ENCODE measurements around the gene DACT1.
"Not testable (repeated sequence)": the region's sequence is repeated elsewhere in the genome, so short reads cannot be mapped to it uniquely, and the experiment has no call there.

The DACT1 gene, protein sequence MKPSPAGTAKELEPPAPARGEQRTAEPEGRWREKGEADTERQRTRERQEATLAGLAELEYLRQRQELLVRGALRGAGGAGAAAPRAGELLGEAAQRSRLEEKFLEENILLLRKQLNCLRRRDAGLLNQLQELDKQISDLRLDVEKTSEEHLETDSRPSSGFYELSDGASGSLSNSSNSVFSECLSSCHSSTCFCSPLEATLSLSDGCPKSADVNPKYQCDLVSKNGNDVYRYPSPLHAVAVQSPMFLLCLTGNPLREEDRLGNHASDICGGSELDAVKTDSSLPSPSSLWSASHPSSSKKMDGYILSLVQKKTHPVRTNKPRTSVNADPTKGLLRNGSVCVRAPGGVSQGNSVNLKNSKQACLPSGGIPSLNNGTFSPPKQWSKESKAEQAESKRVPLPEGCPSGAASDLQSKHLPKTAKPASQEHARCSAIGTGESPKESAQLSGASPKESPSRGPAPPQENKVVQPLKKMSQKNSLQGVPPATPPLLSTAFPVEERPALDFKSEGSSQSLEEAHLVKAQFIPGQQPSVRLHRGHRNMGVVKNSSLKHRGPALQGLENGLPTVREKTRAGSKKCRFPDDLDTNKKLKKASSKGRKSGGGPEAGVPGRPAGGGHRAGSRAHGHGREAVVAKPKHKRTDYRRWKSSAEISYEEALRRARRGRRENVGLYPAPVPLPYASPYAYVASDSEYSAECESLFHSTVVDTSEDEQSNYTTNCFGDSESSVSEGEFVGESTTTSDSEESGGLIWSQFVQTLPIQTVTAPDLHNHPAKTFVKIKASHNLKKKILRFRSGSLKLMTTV

DNA sequence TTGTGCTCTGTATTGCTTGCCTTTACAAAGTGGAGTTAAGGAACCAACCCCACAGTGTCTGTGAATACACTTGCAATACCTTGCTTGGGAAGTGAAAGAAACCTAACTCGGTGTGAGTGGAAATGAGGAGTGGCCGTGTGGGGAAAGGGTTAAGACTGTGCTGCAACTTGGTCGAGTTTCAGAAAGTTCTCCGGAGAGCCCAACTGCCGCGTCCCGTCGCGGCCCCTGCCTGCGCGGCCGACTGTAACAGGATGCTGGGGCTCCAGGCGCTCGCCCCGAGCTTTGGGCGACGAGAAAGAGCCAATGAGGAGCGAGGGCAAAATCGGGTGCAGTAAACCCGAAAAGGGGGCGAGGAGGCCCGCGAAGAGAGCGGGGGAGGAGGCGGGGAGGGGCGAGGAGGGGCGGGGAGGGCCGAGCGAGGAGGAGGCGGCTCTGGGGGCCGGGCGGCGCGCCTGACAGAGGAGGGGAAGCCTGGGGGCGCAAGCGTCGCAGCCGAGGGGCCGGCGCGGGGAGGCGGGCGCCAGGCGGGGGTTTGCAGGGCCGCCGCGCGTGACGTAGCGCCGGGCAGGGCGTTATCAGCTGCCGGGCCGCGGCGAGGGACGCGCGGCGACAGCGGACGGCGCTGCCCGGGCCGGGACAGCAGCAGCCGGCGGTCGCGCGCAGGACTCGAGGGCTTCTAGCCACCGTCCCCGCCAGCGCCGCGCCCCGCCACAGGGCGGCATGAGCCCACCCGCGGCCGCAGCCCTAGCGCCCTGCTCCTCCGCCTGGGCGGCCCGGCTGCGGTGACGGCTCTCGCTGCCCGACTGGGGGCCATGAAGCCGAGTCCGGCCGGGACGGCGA is at the start of gene DACT1:
Gene DACT1, plus strand, starts transcription at position 572 of the 840 bp plus-strand sequence. Its CDS starts 241 bp downstream, at position 813.
- no peak for FAIRE-seq
- TF ChIP-seq POLR2A (IDR thresholded peaks at IDR 0.05; ENCODE audit: low read depth, low read length), result peak; percentile 56
- peak; percentile 14 for DNase-seq (ENCODE audit: insufficient read length, low spot score)

DNA sequence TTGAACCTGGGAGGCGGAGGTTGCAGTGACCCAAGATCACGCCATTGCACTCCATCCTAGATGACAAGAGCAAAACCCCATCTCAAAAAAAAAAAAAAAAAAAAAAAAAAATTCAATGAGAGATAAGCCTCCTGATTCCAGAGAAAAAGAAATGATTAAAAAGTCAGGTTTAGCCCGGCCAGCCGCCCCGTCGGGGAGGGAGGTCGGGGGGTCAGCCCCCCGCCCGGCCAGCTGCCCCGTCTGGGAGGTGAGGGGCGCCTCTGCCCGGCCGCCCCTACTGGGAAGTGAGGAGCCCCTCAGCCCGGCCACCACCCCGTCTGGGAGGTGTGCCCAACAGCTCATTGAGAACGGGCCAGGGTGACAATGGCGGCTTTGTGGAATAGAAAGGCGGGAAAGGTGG is 49.4 kb upstream of the DACT1 start:
- DNase-seq (ENCODE audit: insufficient read length, low spot score); FAIRE-seq: not testable (repeated sequence)

DNA sequence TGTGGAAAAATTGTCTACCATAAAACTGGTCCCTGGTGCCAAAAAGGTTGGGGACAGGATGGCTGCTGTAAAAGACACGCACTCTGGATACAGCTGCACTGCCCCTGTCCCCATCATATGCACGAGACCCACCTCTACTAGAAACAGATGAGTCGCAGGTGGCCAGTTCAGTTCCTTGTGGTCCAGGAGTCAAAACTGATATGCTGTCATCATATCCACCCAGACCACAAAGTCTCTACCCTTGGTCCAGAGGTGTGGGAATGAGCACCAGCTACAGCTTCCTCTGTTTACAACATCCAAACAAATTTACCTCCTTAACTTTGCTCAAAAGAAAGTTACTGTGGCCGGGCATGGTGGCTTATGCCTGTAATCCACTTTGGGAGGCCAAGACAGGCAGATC is 43.8 kb upstream of the DACT1 start:
- TF ChIP-seq POLR2A (IDR thresholded peaks at IDR 0.05; ENCODE audit: low read depth, low read length), result no peak
- no peak for DNase-seq (ENCODE audit: insufficient read length, low spot score)
- FAIRE-seq, result no peak

DNA sequence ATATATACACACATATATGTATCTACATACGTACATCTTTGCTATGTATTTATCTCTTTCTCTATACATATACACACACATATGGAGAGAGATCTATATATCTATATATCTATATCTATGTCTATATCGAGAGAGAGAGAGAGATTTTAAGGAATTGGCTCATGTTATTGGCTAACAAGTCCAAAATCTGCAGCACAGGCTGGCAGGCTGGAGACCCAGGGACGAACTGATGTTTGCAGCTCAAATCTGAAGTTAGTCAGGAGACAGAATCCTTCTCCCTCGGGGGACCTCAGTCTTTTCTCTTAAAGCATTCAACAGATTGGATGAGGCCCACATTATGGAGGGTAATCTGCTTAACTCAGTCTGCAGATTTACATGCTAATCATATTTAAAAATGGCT is 40.7 kb upstream of the DACT1 start:
- DNase-seq (ENCODE audit: insufficient read length, low spot score) (no peak), FAIRE-seq (no peak)
- no peak for TF ChIP-seq POLR2A (IDR thresholded peaks at IDR 0.05; ENCODE audit: low read depth, low read length)

DNA sequence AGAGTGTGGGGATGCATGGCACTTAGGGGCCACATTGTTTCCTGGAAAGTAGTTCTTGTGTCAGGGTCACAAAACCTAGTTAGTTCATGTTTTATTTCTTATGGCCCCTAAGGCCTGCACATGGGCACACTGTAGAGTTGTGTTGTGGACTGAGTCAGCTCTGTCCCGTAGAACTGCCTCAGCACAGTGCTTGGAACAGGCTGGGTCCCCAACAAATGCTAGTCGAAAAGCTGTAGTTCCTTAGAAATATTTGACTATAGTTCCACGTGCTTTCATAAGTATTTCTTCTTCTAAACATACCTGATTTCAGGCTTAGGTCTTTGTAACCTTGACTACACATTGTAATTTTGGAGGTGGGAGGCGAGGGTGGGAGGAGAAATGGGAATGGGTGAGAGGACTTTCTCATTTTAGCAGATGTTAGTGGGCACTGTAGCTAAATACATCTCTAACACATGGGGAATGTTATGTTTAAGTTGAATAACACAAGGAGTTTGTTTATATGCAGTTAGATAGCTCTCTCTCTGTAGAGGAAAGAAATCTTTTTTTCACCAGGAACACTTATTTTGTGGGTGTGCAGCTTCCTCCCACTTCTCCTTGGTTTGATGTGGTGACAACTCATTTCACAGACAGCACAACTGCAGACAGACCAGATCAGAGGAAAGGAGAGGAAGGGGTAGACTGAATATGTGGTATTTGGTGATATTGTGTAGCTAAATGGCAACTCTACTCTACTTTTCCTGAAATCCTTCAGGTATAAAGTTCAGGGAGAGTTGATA is 39.5 kb upstream of the DACT1 start:
- no peak for FAIRE-seq

DNA sequence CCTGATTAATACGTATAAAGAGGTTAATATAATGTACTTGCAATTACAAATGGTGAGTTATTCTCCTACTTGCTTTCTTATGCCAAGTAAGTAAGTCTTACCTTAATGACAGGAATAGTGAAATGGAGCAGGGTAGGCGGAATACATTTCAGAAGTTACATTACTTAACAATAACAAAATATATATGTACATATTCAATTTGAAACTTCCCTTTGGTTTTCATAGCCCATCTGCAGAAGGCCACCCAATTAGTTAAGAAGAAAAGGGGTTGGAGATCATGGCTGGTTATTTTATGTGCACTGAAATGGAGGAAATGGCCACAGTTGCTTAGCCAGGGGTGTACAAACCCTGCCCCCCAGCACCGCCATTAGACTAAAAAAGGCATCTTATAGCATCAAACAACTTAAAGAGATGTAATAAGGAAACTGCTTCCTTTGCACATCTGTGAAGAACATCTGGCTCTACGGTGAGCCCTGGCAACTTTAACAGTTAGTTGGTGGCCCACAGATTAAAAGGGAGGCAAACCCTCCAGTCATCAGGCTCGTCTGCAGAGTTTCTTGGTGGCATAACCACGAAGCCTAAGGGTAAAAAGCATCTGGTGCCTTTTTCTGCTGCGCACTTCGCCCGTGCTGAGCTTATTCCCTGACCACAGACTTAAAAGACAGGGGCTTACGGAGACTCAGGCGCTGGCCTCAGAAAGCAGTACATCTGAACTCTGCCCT is 38.8 kb upstream of the DACT1 start:
- TF ChIP-seq POLR2A (IDR thresholded peaks at IDR 0.05; ENCODE audit: low read depth, low read length), result no peak
- FAIRE-seq (no peak), DNase-seq (ENCODE audit: insufficient read length, low spot score) (no peak)

More for the DNA sequence above, 39.5 kb upstream of the DACT1 start:
- TF ChIP-seq POLR2A (IDR thresholded peaks at IDR 0.05; ENCODE audit: low read depth, low read length), result no peak
- no peak for DNase-seq (ENCODE audit: insufficient read length, low spot score)

DNA sequence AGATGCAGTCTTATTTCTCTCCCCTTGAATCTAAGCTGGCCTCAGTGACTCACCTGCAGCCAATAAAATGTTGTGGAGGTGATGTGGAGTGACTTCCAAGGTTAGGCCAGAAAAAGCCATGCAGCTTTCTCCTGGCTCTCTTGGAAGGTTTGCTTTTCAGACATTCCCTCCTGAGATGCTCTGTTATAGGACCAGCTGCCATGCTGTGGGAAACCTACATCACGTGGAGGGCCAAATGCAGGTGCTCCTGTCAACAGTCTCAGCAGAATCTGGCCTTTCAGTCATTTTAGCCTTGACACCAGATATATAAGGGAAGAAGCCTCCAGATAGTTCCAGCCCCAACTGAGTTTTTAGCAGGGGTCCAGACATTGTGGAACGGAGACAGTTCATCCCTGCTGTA is 38.1 kb upstream of the DACT1 start:
- DNase-seq (ENCODE audit: insufficient read length, low spot score) (no peak), FAIRE-seq (no peak)
- TF ChIP-seq POLR2A (IDR thresholded peaks at IDR 0.05; ENCODE audit: low read depth, low read length), result no peak

DNA sequence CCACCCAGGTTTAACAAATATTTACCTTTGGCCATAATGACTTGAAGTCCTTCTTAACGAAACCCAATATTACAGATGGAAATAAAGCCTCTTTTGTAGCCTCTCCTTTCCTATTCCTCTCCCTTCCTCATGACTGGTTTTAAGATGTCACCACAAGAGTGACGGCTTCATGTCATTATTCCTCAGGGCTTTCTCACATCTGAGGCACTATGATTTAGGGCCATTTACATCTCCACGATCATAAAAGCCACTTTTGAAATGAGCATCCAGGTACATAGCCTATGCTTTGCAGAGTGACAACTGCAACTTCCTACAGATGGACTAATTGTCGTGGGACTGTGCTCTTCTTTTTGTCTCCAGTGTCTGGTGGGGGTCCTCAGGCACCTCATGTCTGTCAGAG is 32.3 kb upstream of the DACT1 start:
- FAIRE-seq, result no peak
- TF ChIP-seq POLR2A (IDR thresholded peaks at IDR 0.05; ENCODE audit: low read depth, low read length), result no peak
- no peak for DNase-seq (ENCODE audit: insufficient read length, low spot score)

DNA sequence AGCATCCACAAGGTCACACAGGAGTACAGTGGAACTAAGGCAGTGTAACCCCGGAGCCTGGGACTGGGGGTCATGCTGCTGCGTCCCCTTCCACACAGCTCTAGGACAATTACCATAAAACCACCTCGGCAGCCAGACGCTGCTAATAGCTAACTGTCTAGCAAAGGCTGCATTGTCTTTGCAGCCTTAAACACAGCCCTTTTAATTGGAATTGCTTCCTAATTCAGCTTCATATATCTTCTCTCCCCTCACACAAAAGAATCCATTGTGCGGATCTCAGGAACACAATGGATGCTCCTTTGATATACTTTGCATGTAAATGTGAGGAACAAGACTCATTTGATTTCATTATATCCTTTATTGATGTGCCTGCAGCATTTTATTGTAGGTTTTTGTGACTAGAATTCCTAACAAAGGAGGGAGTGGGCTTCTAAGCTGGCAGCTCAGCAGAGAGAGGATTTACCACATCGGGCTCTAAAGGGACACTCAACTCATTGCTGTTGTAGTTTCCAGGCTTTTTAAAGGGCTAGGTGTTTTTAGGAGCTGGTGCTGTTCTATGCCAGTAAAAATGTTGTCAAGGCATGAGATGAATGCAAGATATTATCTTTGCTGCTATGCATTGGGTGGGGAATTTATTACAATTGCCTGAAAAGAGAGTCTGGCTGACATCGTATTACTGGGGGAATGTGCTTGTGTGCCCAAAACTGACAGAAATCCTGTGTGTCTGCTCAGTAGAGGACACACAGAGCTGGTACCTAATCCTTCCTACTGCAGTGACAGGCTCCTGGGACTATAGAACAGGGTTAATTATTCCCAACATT is 30.4 kb upstream of the DACT1 start:
- FAIRE-seq (no peak), DNase-seq (ENCODE audit: insufficient read length, low spot score) (no peak)
- no peak for TF ChIP-seq POLR2A (IDR thresholded peaks at IDR 0.05; ENCODE audit: low read depth, low read length)

DNA sequence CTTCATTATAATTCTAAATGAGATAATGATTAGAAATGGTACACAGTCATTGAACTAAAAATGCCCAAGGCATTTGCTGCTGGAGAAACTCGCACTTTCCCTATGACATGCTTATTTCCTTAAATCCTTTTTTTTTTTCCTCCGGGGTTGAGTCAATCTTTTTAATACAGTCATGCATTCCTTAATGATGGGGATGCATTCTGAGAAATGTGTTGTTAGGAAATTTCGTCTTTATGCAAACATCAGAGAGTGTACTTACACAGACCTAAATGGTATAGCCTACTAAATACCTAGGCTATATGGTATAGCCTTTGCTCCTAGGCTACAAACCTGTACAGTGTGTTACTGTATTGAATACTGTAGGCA is 29.8 kb upstream of the DACT1 start:
- FAIRE-seq (no peak), DNase-seq (ENCODE audit: insufficient read length, low spot score) (no peak)
- TF ChIP-seq POLR2A (IDR thresholded peaks at IDR 0.05; ENCODE audit: low read depth, low read length), result no peak

DNA sequence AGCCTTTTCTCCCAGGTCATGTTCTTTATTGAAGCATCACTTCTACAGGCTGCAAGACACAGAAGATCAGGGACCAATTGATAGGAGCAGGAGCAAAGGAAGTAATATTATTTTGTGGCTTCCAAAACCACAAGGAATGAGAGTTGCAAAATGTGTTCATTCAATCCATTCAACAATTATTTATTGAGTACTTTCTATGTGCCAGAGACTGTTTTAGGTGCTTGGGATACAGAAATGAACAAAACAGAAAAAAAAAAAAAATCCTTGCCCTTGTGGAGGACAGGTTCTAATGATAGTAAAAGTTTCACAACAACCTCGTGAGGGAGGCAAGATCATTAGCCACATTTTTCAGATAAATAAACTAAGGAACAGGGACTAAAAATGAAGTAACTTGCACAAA is 20.1 kb upstream of the DACT1 start:
- no peak for TF ChIP-seq POLR2A (IDR thresholded peaks at IDR 0.05; ENCODE audit: low read depth, low read length)
- no peak for FAIRE-seq
- DNase-seq (ENCODE audit: insufficient read length, low spot score), result no peak

DNA sequence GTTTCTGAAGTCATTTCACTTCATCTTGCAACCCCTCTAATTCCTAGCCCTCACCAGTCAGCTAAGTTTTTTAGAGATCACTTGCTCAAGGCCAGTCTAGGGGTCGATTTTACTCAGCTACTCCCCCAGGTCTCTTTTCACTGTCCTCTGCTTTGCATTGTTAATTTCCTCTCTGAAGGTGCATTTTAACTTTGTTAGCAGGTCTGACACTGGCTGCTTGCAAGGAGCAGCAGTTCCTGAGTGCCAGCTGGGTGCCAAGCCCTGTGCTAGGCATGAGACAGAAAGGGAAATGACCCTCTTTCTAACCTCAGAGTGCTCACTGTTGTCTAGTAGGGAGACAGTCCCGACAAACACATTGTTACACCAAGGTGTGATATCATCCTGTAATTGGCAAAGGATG is 17.8 kb upstream of the DACT1 start:
- FAIRE-seq (no peak), DNase-seq (ENCODE audit: insufficient read length, low spot score) (no peak)
- no peak for TF ChIP-seq POLR2A (IDR thresholded peaks at IDR 0.05; ENCODE audit: low read depth, low read length)
